GM23338 (cell line): ENCODE data around the gene NTNG1. TPM values are rescaled to one million over a fixed set of nuclear protein-coding genes. Genes with fewer than 3 reads are reported as not detected.

Experiments used
- ATAC-seq: fragments of 200-7000 bp; cut with Tn5 transposase; 3 replicates; pipeline ENCODE4 v1.9.1; 2020
- DNase-seq: peaks from one replicate; pipeline ENCODE4 v3.0.0-alpha.2; 2015; ENCODE audit warnings: low spot score
- H2AFZ ChIP-seq: fragments of 200-600 bp; sonication (generic); 2 replicates; pipeline ENCODE4 v1.8.0; 2016; ENCODE audit warnings: antibody characterized with exemption, mild to moderate bottlenecking, moderate library complexity
- H3F3A ChIP-seq: fragments of 200-600 bp; sonication (generic); replicated peaks from 2 replicates; pipeline ENCODE4 v1.8.0; 2017; ENCODE audit warnings: antibody characterized with exemption, mixed run types, low read depth
- H3K27ac ChIP-seq: fragments of 200-600 bp; sonication (generic); 2 replicates; pipeline ENCODE4 v1.6.1; 2016; ENCODE audit warnings: low read depth
- H3K27me3 ChIP-seq: fragments of 200-600 bp; sonication (generic); 2 replicates; pipeline ENCODE4 v1.8.0; 2016; ENCODE audit warnings: mild to moderate bottlenecking, mixed run types, moderate library complexity; ENCODE audit not compliant: insufficient read depth
- H3K36me3 ChIP-seq: fragments of 200-600 bp; sonication (generic); 2 replicates; pipeline ENCODE4 v1.8.0; 2016; ENCODE audit warnings: mild to moderate bottlenecking; ENCODE audit not compliant: insufficient read depth
- H3K4me1 ChIP-seq: fragments of 200-600 bp; sonication (generic); 2 replicates; pipeline ENCODE4 v1.8.0; 2016; ENCODE audit warnings: mild to moderate bottlenecking, moderate library complexity; ENCODE audit not compliant: insufficient read depth
- H3K4me2 ChIP-seq: fragments of 200-600 bp; sonication (generic); 2 replicates; pipeline ENCODE4 v1.7.1; 2017; ENCODE audit warnings: mixed run types
- H3K4me3 ChIP-seq: fragments of 200-600 bp; sonication (generic); 2 replicates; pipeline ENCODE4 v1.6.1; 2016; ENCODE audit warnings: mixed run types
- H3K79me2 ChIP-seq: fragments of 200-600 bp; sonication (generic); replicated peaks from 2 replicates; pipeline ENCODE4 v1.8.0; 2017; ENCODE audit warnings: mild to moderate bottlenecking; ENCODE audit not compliant: insufficient read depth
- H3K9me2 ChIP-seq: fragments of 200-600 bp; sonication (generic); 2 replicates; pipeline ENCODE4 v1.8.0; 2017; ENCODE audit not compliant: insufficient read depth
- H4K20me1 ChIP-seq: fragments of 200-600 bp; sonication (generic); replicated peaks from 2 replicates; pipeline ENCODE4 v1.8.0; 2017; ENCODE audit warnings: mild to moderate bottlenecking; ENCODE audit not compliant: insufficient read depth
- H3K27ac Mint-ChIP-seq: 2 replicates; pipeline ENCODE4 v1.8.0; 2020; ENCODE audit warnings: inconsistent platforms, mild to moderate bottlenecking, moderate library complexity, mixed read lengths
- H3K27me3 Mint-ChIP-seq: 3 replicates; pipeline ENCODE4 v1.8.0; 2022; ENCODE audit warnings: low read depth, mild to moderate bottlenecking, moderate library complexity, mixed read lengths, inconsistent platforms; ENCODE audit not compliant: insufficient read depth, poor library complexity
- H3K36me3 Mint-ChIP-seq: 3 replicates; pipeline ENCODE4 v1.8.0; 2021; ENCODE audit warnings: low read depth, mild to moderate bottlenecking, inconsistent platforms, moderate library complexity, mixed read lengths
- H3K4me1 Mint-ChIP-seq: 3 replicates; pipeline ENCODE4 v1.8.0; 2020; ENCODE audit warnings: mild to moderate bottlenecking, inconsistent platforms, mixed read lengths
- H3K4me3 Mint-ChIP-seq: 3 replicates; pipeline ENCODE4 v1.8.0; 2021; ENCODE audit warnings: moderate library complexity, mild to moderate bottlenecking, inconsistent platforms, mixed read lengths
- H3K9me3 Mint-ChIP-seq: 3 replicates; pipeline ENCODE4 v1.8.0; 2020; ENCODE audit warnings: moderate library complexity, mild to moderate bottlenecking, inconsistent platforms, mixed read lengths
- CREB1 ChIP-seq: fragments of 250-450 bp; sonication (Bioruptor Pico); IDR thresholded peaks from 2 replicates; pipeline ENCODE4 v1.5.0; 2020; ENCODE audit warnings: low read depth, mild to moderate bottlenecking, moderate library complexity
- EZH2 ChIP-seq: fragments of 200-600 bp; sonication (generic); IDR thresholded peaks from one replicate; pipeline ENCODE4 v1.8.0; 2017; ENCODE audit warnings: antibody characterized with exemption, mild to moderate bottlenecking, low read depth; ENCODE audit not compliant: unreplicated experiment
- EZH2phosphoT487 ChIP-seq: fragments of 200-600 bp; sonication (generic); IDR thresholded peaks from one replicate; pipeline ENCODE4 v1.8.1; 2018; ENCODE audit warnings: antibody characterized with exemption; ENCODE audit not compliant: unreplicated experiment
- JUNB ChIP-seq: IDR thresholded peaks from one replicate; pipeline ENCODE4 v1.6.1; 2016; ENCODE audit warnings: antibody characterized with exemption; ENCODE audit not compliant: unreplicated experiment
- NANOG ChIP-seq: IDR thresholded peaks from 2 replicates; pipeline ENCODE4 v1.6.1; 2016; ENCODE audit warnings: antibody characterized with exemption, borderline replicate concordance
- POLR2AphosphoS5 ChIP-seq: IDR thresholded peaks from 2 replicates; pipeline ENCODE4 v1.6.1; 2016; ENCODE audit warnings: antibody characterized with exemption, low read depth
- STAT1 ChIP-seq: IDR thresholded peaks from one replicate; pipeline ENCODE4 v1.6.1; 2016; ENCODE audit warnings: antibody characterized with exemption; ENCODE audit not compliant: unreplicated experiment
- ZNF114 ChIP-seq: fragments of 250-450 bp; sonication (Bioruptor Pico); IDR thresholded peaks from 2 replicates; pipeline ENCODE4 v1.5.0; 2020; ENCODE audit warnings: mild to moderate bottlenecking, moderate library complexity
- ZNF331 ChIP-seq: fragments of 250-450 bp; sonication (Bioruptor Pico); IDR thresholded peaks from 2 replicates; pipeline ENCODE4 v1.5.0; 2020; ENCODE audit warnings: low read depth, mild to moderate bottlenecking, moderate library complexity
- polyA plus RNA-seq: library from polyadenylated mRNA; unstranded; fragments of >200 nt; fragmentation: Nextera tagmentation; extraction: Ambion mirVana; gene quantifications from 2 replicates; pipeline ENCODE4 v1.2.1, GENCODE V29; 2016
- total RNA-seq: library from RNA; depleted of rRNA; stranded (reverse); fragments of >200 nt; shearing (Covaris generic); gene quantifications from 2 replicates; pipeline ENCODE4 v1.2.3, GENCODE V29; 2014
- TF ChIP-seq, protein P1 (sequence below): fragments of 250-450 bp; sonication (Bioruptor Pico); IDR thresholded peaks from 2 replicates; pipeline ENCODE4 v1.5.0; 2020; ENCODE audit warnings: mild to moderate bottlenecking, moderate library complexity
- TF ChIP-seq, protein P2 (sequence below): IDR thresholded peaks from one replicate; pipeline ENCODE4 v1.6.1; 2018; ENCODE audit warnings: antibody characterized with exemption; ENCODE audit not compliant: unreplicated experiment
- TF ChIP-seq, protein P3 (sequence below): IDR thresholded peaks from 2 replicates; pipeline ENCODE4 v1.6.1; 2016; ENCODE audit warnings: antibody characterized with exemption
- TF ChIP-seq, protein P4 (sequence below), 2 experiments: fragments of 200-600 bp in 1 of 2; sonication (generic) in 1 of 2; conservative IDR thresholded peaks; 2 replicates each; pipeline versions ENCODE4 v1.5.1 to v1.6.1; 2016 to 2017; ENCODE audit warnings: antibody characterized with exemption in 2 of 2, low read depth in 2 of 2, mild to moderate bottlenecking in 2 of 2, moderate library complexity in 1 of 2

The NTNG1 gene
- total and polyA plus RNA-seq, 2 experiments from 2014 or later, result 7.2 to 10.3 TPM

DNA sequence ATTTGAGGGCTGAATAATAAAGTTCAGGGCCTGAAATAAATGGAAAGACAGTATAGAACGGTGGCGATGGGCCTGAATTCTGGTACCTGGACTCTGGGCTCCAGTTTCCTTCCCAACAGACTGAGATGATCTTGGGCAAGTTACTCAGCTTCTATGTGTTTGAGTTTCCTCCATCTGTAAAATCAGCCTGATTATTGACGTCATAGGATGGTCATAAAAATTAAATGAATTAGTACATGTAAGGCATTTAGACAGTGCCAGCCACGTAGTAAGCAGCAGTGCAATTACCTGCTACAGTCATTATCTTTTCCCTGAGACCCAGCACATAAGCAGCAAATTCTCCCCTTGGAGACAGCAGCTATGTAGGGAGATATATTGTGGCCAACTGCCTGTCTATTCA is 260.9 kb downstream of the NTNG1 start:
- Mint-ChIP-seq H3K4me1 (peaks cover 5% of the 10 kb centered on the region; the same call in 2 of the 3 replicates), H3K27ac (no peak overlapping the region), H3K27me3 (no peaks in the 10 kb centered on the region), H3K9me3 (no peaks in the 10 kb centered on the region), H3K36me3 (no peaks in the 10 kb centered on the region), H3K4me3 (no peak overlapping the region)
- Histone ChIP-seq H3K4me1 (no peaks in the 10 kb centered on the region), H3K79me2 (no peaks in the 10 kb centered on the region), H3K36me3 (no peaks in the 10 kb centered on the region), H3K4me2 (no peak overlapping the region), H3F3A (no peaks in the 10 kb centered on the region), H3K9me2 (no peaks in the 10 kb centered on the region), H3K4me3 (no peak overlapping the region), H3K27me3 (no peaks in the 10 kb centered on the region), H2AFZ (no peak overlapping the region), H3K27ac (no peak overlapping the region), H4K20me1 (no peaks in the 10 kb centered on the region)
- no peak for DNase-seq
- ATAC-seq, result no peak
- no peak for TF ChIP-seq POLR2AphosphoS5
- TF ChIP-seq ZNF114 (CRISPR knock-in tag), result no peak
- TF ChIP-seq, protein P1, sequence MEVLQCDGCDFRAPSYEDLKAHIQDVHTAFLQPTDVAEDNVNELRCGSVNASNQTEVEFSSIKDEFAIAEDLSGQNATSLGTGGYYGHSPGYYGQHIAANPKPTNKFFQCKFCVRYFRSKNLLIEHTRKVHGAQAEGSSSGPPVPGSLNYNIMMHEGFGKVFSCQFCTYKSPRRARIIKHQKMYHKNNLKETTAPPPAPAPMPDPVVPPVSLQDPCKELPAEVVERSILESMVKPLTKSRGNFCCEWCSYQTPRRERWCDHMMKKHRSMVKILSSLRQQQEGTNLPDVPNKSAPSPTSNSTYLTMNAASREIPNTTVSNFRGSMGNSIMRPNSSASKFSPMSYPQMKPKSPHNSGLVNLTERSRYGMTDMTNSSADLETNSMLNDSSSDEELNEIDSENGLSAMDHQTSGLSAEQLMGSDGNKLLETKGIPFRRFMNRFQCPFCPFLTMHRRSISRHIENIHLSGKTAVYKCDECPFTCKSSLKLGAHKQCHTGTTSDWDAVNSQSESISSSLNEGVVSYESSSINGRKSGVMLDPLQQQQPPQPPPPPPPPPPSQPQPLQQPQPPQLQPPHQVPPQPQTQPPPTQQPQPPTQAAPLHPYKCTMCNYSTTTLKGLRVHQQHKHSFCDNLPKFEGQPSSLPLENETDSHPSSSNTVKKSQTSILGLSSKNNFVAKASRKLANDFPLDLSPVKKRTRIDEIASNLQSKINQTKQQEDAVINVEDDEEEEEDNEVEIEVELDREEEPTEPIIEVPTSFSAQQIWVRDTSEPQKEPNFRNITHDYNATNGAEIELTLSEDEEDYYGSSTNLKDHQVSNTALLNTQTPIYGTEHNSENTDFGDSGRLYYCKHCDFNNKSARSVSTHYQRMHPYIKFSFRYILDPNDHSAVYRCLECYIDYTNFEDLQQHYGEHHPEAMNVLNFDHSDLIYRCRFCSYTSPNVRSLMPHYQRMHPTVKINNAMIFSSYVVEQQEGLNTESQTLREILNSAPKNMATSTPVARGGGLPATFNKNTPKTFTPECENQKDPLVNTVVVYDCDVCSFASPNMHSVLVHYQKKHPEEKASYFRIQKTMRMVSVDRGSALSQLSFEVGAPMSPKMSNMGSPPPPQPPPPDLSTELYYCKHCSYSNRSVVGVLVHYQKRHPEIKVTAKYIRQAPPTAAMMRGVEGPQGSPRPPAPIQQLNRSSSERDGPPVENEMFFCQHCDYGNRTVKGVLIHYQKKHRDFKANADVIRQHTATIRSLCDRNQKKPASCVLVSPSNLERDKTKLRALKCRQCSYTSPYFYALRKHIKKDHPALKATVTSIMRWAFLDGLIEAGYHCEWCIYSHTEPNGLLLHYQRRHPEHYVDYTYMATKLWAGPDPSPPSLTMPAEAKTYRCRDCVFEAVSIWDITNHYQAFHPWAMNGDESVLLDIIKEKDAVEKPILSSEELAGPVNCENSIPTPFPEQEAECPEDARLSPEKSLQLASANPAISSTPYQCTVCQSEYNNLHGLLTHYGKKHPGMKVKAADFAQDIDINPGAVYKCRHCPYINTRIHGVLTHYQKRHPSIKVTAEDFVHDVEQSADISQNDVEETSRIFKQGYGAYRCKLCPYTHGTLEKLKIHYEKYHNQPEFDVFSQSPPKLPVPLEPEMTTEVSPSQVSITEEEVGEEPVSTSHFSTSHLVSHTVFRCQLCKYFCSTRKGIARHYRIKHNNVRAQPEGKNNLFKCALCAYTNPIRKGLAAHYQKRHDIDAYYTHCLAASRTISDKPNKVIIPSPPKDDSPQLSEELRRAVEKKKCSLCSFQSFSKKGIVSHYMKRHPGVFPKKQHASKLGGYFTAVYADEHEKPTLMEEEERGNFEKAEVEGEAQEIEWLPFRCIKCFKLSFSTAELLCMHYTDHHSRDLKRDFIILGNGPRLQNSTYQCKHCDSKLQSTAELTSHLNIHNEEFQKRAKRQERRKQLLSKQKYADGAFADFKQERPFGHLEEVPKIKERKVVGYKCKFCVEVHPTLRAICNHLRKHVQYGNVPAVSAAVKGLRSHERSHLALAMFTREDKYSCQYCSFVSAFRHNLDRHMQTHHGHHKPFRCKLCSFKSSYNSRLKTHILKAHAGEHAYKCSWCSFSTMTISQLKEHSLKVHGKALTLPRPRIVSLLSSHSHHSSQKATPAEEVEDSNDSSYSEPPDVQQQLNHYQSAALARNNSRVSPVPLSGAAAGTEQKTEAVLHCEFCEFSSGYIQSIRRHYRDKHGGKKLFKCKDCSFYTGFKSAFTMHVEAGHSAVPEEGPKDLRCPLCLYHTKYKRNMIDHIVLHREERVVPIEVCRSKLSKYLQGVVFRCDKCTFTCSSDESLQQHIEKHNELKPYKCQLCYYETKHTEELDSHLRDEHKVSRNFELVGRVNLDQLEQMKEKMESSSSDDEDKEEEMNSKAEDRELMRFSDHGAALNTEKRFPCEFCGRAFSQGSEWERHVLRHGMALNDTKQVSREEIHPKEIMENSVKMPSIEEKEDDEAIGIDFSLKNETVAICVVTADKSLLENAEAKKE (CRISPR knock-in tag), result no peak
- TF ChIP-seq EZH2phosphoT487, result no peak
- no peak for TF ChIP-seq NANOG
- TF ChIP-seq EZH2, result no peak
- TF ChIP-seq STAT1, result no peak
- TF ChIP-seq JUNB, result no peak
- TF ChIP-seq, protein P2, sequence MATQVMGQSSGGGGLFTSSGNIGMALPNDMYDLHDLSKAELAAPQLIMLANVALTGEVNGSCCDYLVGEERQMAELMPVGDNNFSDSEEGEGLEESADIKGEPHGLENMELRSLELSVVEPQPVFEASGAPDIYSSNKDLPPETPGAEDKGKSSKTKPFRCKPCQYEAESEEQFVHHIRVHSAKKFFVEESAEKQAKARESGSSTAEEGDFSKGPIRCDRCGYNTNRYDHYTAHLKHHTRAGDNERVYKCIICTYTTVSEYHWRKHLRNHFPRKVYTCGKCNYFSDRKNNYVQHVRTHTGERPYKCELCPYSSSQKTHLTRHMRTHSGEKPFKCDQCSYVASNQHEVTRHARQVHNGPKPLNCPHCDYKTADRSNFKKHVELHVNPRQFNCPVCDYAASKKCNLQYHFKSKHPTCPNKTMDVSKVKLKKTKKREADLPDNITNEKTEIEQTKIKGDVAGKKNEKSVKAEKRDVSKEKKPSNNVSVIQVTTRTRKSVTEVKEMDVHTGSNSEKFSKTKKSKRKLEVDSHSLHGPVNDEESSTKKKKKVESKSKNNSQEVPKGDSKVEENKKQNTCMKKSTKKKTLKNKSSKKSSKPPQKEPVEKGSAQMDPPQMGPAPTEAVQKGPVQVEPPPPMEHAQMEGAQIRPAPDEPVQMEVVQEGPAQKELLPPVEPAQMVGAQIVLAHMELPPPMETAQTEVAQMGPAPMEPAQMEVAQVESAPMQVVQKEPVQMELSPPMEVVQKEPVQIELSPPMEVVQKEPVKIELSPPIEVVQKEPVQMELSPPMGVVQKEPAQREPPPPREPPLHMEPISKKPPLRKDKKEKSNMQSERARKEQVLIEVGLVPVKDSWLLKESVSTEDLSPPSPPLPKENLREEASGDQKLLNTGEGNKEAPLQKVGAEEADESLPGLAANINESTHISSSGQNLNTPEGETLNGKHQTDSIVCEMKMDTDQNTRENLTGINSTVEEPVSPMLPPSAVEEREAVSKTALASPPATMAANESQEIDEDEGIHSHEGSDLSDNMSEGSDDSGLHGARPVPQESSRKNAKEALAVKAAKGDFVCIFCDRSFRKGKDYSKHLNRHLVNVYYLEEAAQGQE, result no peak
- no peak for TF ChIP-seq ZNF331 (CRISPR knock-in tag)
- TF ChIP-seq, protein P3, sequence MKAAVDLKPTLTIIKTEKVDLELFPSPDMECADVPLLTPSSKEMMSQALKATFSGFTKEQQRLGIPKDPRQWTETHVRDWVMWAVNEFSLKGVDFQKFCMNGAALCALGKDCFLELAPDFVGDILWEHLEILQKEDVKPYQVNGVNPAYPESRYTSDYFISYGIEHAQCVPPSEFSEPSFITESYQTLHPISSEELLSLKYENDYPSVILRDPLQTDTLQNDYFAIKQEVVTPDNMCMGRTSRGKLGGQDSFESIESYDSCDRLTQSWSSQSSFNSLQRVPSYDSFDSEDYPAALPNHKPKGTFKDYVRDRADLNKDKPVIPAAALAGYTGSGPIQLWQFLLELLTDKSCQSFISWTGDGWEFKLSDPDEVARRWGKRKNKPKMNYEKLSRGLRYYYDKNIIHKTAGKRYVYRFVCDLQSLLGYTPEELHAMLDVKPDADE, result no peak
- no peak for TF ChIP-seq CREB1
- TF ChIP-seq, protein P4, sequence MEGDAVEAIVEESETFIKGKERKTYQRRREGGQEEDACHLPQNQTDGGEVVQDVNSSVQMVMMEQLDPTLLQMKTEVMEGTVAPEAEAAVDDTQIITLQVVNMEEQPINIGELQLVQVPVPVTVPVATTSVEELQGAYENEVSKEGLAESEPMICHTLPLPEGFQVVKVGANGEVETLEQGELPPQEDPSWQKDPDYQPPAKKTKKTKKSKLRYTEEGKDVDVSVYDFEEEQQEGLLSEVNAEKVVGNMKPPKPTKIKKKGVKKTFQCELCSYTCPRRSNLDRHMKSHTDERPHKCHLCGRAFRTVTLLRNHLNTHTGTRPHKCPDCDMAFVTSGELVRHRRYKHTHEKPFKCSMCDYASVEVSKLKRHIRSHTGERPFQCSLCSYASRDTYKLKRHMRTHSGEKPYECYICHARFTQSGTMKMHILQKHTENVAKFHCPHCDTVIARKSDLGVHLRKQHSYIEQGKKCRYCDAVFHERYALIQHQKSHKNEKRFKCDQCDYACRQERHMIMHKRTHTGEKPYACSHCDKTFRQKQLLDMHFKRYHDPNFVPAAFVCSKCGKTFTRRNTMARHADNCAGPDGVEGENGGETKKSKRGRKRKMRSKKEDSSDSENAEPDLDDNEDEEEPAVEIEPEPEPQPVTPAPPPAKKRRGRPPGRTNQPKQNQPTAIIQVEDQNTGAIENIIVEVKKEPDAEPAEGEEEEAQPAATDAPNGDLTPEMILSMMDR (conservative IDR thresholded peaks at IDR 0.05; ENCODE audit: low read depth in 2 of 2), result no peak
